DOHH2 (cell line): Measurements from ENCODE around the gene XKR3.
"Not testable (repeated sequence)": the region's sequence is repeated elsewhere in the genome, so short reads cannot be mapped to it uniquely, and the experiment has no call there.

Experiments used
- H3F3A ChIP-seq: fragments of 200-600 bp; sonication (generic), shearing (Covaris generic); 2 replicates; pipeline ENCODE4 v1.6.0; 2016; ENCODE audit warnings: antibody characterized with exemption, mild to moderate bottlenecking; ENCODE audit not compliant: control insufficient read depth, insufficient read depth
- H3K27ac ChIP-seq: fragments of 200-600 bp; sonication (generic); 2 replicates; pipeline ENCODE4 v1.5.1; 2014; ENCODE audit warnings: low read depth, mild to moderate bottlenecking, low read length, moderate library complexity
- H3K27me3 ChIP-seq: fragments of 200-600 bp; sonication (generic); 2 replicates; pipeline ENCODE4 v1.6.1; 2014; ENCODE audit warnings: mild to moderate bottlenecking, low read length, mixed read lengths; ENCODE audit not compliant: control insufficient read depth
- H3K36me3 ChIP-seq: fragments of 200-600 bp; sonication (generic); 2 replicates; pipeline ENCODE4 v1.6.1; 2014; ENCODE audit warnings: mild to moderate bottlenecking, low read length, moderate library complexity, mixed read lengths; ENCODE audit not compliant: control insufficient read depth
- H3K4me1 ChIP-seq: fragments of 200-600 bp; sonication (generic); 2 replicates; pipeline ENCODE4 v1.6.1; 2014; ENCODE audit warnings: mild to moderate bottlenecking, low read length, mixed read lengths; ENCODE audit not compliant: control insufficient read depth
- H3K4me2 ChIP-seq: fragments of 200-600 bp; sonication (generic); 2 replicates; pipeline ENCODE4 v1.6.0; 2014; ENCODE audit warnings: mild to moderate bottlenecking, low read length, moderate library complexity
- H3K4me3 ChIP-seq: fragments of 200-600 bp; sonication (generic); 2 replicates; pipeline ENCODE4 v1.5.1; 2014; ENCODE audit warnings: mild to moderate bottlenecking, low read length, mixed read lengths
- H3K79me2 ChIP-seq: fragments of 200-600 bp; sonication (generic); 2 replicates; pipeline ENCODE4 v1.6.1; 2014; ENCODE audit warnings: mild to moderate bottlenecking, low read length, mixed read lengths; ENCODE audit not compliant: control insufficient read depth
- H3K9me2 ChIP-seq: fragments of 200-600 bp; sonication (generic); replicated peaks from 2 replicates; pipeline ENCODE4 v1.6.1; 2014; ENCODE audit warnings: mild to moderate bottlenecking, low read length, mixed read lengths; ENCODE audit not compliant: control insufficient read depth
- H3K9me3 ChIP-seq: fragments of 200-600 bp; sonication (generic); 2 replicates; pipeline ENCODE4 v1.6.1; 2014; ENCODE audit warnings: antibody characterized with exemption, low read length, mixed read lengths; ENCODE audit not compliant: control insufficient read depth, insufficient read depth
- H4K20me1 ChIP-seq: fragments of 200-600 bp; sonication (generic); 2 replicates; pipeline ENCODE4 v1.6.0; 2014; ENCODE audit warnings: low read depth, mild to moderate bottlenecking, antibody characterized with exemption, low read length, moderate library complexity; ENCODE audit not compliant: control insufficient read depth, insufficient read depth
- EZH2phosphoT487 ChIP-seq: fragments of 200-600 bp; sonication (generic); IDR thresholded peaks from 2 replicates; pipeline ENCODE4 v1.6.1; 2017; ENCODE audit warnings: borderline replicate concordance, mild to moderate bottlenecking, antibody characterized with exemption, low read length, moderate library complexity, mixed read lengths
- TF ChIP-seq, protein P1 (sequence below): fragments of 200-600 bp; sonication (generic); IDR thresholded peaks from one replicate; pipeline ENCODE4 v1.5.1; 2014; ENCODE audit warnings: antibody characterized with exemption, mild to moderate bottlenecking, low read depth, low read length; ENCODE audit not compliant: poor library complexity, severe bottlenecking

The XKR3 gene

DNA sequence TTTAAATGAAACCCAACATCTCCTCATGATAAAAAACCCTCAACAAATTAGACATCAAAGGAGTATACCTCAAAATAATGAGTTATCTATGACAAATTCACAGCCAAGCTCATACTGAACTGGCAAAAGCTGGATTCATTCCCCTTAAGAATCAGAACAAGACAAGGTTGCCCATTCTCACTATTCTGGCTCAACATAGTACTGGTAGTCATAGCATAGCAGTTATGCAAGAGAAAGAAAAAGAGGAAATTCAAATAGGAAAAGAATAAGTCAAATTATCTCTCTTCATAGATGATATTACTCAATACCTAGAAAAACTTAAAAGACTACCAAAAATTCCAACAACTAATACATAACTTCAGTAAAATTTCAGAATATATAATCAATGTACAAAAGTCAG lies 29.4 kb upstream of the XKR3 start:
- H3K4me2 ChIP-seq, result no peak overlapping the region
- H4K20me1 ChIP-seq, result no peaks in the 10 kb centered on the region
- H3K36me3 ChIP-seq, result no peaks in the 10 kb centered on the region
- H3K27ac ChIP-seq, result no peak overlapping the region
- H3K4me1 ChIP-seq, result no peaks in the 10 kb centered on the region
- H3K9me3 ChIP-seq, result no peaks in the 10 kb centered on the region
- no peak overlapping the region for H3K4me3 ChIP-seq
- no peaks in the 10 kb centered on the region for H3K9me2 ChIP-seq
- H3F3A ChIP-seq, result no peaks in the 10 kb centered on the region
- H3K27me3 ChIP-seq, result no peaks in the 10 kb centered on the region
- TF ChIP-seq, protein P1, sequence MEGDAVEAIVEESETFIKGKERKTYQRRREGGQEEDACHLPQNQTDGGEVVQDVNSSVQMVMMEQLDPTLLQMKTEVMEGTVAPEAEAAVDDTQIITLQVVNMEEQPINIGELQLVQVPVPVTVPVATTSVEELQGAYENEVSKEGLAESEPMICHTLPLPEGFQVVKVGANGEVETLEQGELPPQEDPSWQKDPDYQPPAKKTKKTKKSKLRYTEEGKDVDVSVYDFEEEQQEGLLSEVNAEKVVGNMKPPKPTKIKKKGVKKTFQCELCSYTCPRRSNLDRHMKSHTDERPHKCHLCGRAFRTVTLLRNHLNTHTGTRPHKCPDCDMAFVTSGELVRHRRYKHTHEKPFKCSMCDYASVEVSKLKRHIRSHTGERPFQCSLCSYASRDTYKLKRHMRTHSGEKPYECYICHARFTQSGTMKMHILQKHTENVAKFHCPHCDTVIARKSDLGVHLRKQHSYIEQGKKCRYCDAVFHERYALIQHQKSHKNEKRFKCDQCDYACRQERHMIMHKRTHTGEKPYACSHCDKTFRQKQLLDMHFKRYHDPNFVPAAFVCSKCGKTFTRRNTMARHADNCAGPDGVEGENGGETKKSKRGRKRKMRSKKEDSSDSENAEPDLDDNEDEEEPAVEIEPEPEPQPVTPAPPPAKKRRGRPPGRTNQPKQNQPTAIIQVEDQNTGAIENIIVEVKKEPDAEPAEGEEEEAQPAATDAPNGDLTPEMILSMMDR, result no peak
- no peak for TF ChIP-seq EZH2phosphoT487
- no peaks in the 10 kb centered on the region for H3K79me2 ChIP-seq

DNA sequence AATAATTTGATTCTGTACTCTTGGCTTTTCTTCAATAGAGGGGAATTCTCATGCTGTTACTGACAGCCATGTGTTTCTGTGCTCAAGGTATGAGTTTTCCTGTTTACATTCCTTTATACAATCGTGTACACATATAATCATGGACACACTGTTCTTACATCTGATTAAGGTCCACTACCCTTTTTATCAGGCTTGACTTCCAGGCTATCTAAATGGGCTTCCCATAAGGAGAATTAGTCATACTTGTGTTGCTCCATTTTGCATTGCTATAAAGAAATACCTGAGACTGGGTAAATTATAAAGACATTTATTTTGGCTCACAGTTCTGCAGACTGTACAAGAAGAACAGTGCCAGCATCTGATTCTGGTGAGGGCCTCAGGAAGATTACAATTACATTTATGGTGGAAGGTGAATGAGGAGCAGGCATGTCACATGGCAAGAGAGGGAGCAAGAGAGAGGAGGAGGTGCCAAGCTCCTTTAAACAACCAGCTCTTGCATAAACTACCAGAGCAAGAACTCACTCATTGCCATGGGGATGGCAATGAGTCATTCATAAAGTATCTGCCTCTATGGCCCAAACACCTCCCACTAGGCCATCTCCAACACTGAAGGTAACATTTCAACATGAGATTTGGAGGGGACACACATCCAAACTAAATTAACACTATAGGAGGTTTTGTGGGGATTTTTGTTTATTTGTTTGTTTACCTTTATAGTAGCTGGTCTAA lies 26.2 kb upstream of the XKR3 start:
- H3K9me2 ChIP-seq, H3F3A ChIP-seq, H4K20me1 ChIP-seq, H3K79me2 ChIP-seq, H3K36me3 ChIP-seq, H3K4me1 ChIP-seq, H3K27ac ChIP-seq, H3K9me3 ChIP-seq, H3K4me2 ChIP-seq, H3K4me3 ChIP-seq, H3K27me3 ChIP-seq: not testable (repeated sequence)

GRCh38 chr22:16847271-16847670 lies 22.1 kb upstream of the XKR3 start:
- H3K27me3 ChIP-seq, result no peaks in the 10 kb centered on the region

DNA sequence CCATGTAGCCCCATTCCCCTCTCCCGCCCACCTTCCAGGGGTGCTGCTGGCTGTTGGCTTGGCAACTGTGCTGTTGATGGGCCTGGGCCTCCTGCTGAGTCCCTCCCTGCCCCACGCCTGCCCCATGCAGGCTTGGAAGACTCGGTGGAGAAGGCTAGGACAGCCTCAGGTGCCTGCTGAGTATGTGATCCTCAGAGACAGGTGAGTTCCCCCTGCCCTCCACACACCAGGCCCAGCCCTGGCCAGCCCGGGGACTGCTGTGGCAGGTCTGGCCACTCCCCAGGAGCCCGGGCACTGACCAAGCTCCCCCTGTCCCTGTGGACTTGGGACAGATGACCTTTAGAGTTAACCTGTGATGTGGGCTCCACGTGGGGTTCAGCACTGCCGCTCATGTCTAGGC lies 20.7 kb upstream of the XKR3 start:
- H3K27me3 ChIP-seq, result no peaks in the 10 kb centered on the region
- H3K27ac ChIP-seq, result no peak overlapping the region
- no peaks in the 10 kb centered on the region for H4K20me1 ChIP-seq
- H3K36me3 ChIP-seq, result no peaks in the 10 kb centered on the region
- H3F3A ChIP-seq, result no peaks in the 10 kb centered on the region
- H3K4me3 ChIP-seq, result no peak overlapping the region
- H3K4me1 ChIP-seq, result no peaks in the 10 kb centered on the region
- no peak overlapping the region for H3K4me2 ChIP-seq
- no peaks in the 10 kb centered on the region for H3K9me3 ChIP-seq
- no peaks in the 10 kb centered on the region for H3K79me2 ChIP-seq
- no peaks in the 10 kb centered on the region for H3K9me2 ChIP-seq
- no peak for TF ChIP-seq EZH2phosphoT487
- TF ChIP-seq, protein P1, result no peak

More at GRCh38 chr22:16847271-16847670, 22.1 kb upstream of the XKR3 start:
- no peaks in the 10 kb centered on the region for H3K4me1 ChIP-seq
- no peak overlapping the region for H3K4me2 ChIP-seq
- no peaks in the 10 kb centered on the region for H3K9me3 ChIP-seq
- H3K27ac ChIP-seq, result no peak overlapping the region
- H3K4me3 ChIP-seq, result no peak overlapping the region
- no peaks in the 10 kb centered on the region for H3K36me3 ChIP-seq
- TF ChIP-seq EZH2phosphoT487, result no peak
- TF ChIP-seq, protein P1, result no peak
- no peaks in the 10 kb centered on the region for H3F3A ChIP-seq
- H3K79me2 ChIP-seq, result no peaks in the 10 kb centered on the region
- H3K9me2 ChIP-seq, result no peaks in the 10 kb centered on the region
- no peaks in the 10 kb centered on the region for H4K20me1 ChIP-seq
